ENCODE measurements around the gene MPND.
"Not testable (repeated sequence)": the region's sequence is repeated elsewhere in the genome, so short reads cannot be mapped to it uniquely, and the experiment has no call there.

Gene MPND

GRCh38 chr19:4328243-4328990 lies 14.9 kb upstream of the MPND start:
- TF ChIP-seq CTCF (conservative IDR thresholded peaks at IDR 0.05; ENCODE audit: low read length), result no peak
- peak overlapping the region; percentile 66 for H3K4me3 ChIP-seq (ENCODE audit: low read length)
- peak; percentile 92 for DNase-seq (ENCODE audit: low read depth)

GRCh38 chr19:4328991-4329681 lies 14.2 kb upstream of the MPND start:
- DNase-seq (ENCODE audit: low read depth), result not testable (repeated sequence)
- peak overlapping the region; percentile 66 for H3K4me3 ChIP-seq (ENCODE audit: low read length)

GRCh38 chr19:4329858-4330257 lies 13.5 kb upstream of the MPND start:
- DNase-seq (ENCODE audit: low read depth), result no peak
- H3K4me3 ChIP-seq (ENCODE audit: low read length), result no peak overlapping the region
- no peak for TF ChIP-seq CTCF (conservative IDR thresholded peaks at IDR 0.05; ENCODE audit: low read length)

GRCh38 chr19:4334929-4335570 lies 8.3 kb upstream of the MPND start:
- TF ChIP-seq CTCF (conservative IDR thresholded peaks at IDR 0.05; ENCODE audit: low read length), result no peak
- no peak overlapping the region for H3K4me3 ChIP-seq (ENCODE audit: low read length)
- DNase-seq (ENCODE audit: low read depth), result no peak

- TF ChIP-seq CTCF (conservative IDR thresholded peaks at IDR 0.05; ENCODE audit: low read length), result no peak
- peak overlapping the region; percentile 56 for H3K4me3 ChIP-seq (ENCODE audit: low read length)
- DNase-seq (ENCODE audit: low read depth), result peak; percentile 25
Measured at GRCh38 chr19:4337906-4338440, 5.4 kb upstream of the MPND start.

- peak within 1 kb of the TSS; percentile 56 for H3K4me3 ChIP-seq (ENCODE audit: low read length)
Measured at GRCh38 chr19:4338441-4339355, 4.7 kb upstream of the MPND start, which contains the start of gene STAP2. Gene STAP2 (minus strand): TSS chr19:4338827. CDS start chr19:4338753, 74 bp downstream.

More at GRCh38 chr19:4338441-4339355, 4.7 kb upstream of the MPND start, which contains the start of gene STAP2:
- no peak for TF ChIP-seq CTCF (conservative IDR thresholded peaks at IDR 0.05; ENCODE audit: low read length)
- DNase-seq (ENCODE audit: low read depth), result no peak
